DMS53 treated with DMSO at 0.1 percent for 48 hours (cell line): ENCODE results near the gene WDR3.

Experiments
- DNase-seq: peaks from one replicate; lab custom pipeline; 2025; ENCODE audit not compliant: unreplicated experiment; lab: John Stamatoyannopoulos, UW

Gene WDR3

DNA sequence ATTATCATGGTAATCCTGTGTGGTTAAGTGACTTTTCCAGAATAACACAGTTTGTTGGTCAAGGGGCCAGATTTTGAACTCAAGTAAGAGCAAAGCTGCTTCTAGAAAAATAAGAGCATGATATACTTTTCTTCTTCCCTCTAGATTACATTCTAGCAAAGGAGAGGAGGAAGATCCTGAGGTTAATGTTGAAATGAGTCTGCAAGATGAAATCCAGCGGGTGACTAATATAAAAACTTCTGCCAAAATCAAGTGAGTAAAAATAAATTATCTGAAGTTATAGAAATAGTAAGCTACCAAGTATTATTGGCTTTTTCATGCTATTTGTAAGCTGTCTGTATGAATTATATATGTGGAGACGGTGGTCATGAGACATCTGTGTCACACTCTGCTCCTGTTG is 12.8 kb downstream of the WDR3 start:
- no peak for DNase-seq

DNA sequence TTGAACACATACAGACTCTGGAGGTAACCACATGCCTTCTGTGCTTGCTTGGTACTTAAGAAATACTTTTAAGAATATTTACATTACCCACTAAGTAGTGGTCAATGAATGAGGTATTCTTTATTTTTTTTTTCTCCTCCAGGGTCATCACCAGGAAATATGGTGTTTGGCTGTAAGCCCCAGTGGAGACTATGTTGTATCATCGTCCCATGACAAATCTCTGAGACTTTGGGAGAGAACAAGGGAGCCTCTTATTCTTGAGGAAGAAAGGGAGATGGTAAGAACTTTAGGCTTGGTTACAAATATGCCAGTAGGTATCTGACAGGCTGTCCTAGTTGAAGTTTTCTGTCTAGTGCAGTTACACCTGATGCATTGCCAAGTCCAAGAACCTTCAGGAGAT is 22.8 kb downstream of the WDR3 start:
- DNase-seq, result no peak

DNA sequence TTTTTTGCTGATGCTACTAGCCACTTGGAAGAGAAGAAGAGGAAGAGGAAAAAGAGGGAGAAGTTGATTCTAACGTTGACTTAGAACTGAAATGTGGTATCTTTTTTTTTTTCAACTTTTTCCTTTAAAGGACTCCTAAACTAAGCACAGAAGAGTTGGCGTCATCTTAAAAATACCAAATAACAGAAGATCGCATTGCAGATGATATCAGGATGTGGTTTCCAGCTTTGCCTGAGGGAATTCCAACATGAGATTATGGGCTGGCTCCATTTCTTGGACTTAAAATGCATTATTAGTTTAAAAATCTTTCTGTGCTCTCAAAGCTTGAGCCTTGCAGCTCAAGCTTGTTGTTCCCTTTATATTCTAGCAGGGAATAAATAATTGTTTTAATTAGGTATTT is 29.8 kb downstream of the WDR3 start:
- no peak for DNase-seq

DNA sequence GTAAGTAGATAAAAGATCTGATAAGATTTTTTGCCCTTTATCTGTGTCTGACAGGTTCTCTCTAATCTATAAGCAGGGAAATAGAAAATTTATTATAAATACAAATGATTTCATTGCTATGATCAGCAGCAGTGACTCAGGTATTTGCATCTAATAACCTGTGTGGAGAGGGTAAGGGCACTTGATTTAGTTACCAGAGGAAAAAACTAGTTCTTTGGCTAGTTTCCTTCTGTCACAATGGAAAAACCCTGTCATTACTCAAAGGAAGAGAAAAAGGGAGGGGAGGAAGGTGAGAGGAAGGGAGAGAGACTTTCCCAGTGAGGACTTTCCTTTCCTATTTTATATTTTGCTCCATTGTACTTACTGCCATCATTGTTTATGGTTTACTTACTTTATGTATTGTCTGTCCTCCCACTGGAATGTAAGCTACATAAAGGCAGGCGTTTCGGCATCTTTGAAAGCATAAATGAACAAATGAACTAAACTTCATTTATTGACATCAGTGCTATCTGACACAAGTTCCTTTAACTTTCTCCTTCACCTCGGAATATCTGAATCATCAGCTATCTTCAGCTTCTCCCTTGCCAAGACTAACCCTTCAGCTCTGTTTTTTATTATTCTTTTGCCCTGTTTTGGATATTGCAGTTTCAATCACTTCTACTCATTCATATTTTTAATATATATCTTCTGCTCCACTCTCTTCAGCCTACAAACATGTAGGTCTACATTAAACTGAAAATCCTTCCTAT is 34.9 kb downstream of the WDR3 start:
- no peak for DNase-seq

DNA sequence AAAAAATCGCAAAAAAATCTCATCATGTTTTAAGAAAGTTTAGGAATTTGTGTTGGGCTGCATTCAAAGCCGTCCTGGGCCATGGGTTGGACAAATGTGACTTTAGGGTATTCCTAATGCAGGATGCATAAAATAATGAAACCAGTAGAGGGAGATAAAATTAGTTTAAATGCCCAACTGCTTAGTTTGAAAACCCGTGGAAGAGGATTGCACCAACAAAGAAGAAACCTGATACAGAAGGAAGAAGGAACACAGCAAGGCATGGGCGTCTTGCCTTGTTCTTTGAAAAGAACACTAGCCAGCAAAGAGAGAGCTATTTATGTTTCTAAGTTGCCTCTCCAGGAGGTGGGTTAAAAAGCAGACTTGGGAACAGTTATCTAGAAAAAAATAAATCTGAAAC is 37.9 kb downstream of the WDR3 start:
- DNase-seq, result no peak

DNA sequence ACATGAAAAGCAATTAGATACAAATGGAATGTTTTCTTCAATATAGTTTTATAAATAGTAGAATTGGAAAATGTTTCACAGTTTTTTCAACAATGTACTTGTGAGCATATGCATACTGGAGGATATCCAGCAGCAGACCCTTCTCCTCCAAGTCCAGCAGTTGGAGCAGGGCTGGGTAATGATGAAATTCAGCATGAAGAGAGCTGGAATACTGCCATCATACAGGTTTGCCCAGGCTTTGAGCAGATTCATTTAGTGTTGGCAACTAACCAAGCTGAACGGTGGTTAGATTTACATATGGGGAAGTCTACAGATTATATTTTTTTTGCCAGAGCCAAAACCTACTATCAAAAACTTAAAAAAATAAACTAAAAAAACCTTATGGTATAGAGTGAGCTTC is 38.3 kb downstream of the WDR3 start:
- DNase-seq, result no peak

DNA sequence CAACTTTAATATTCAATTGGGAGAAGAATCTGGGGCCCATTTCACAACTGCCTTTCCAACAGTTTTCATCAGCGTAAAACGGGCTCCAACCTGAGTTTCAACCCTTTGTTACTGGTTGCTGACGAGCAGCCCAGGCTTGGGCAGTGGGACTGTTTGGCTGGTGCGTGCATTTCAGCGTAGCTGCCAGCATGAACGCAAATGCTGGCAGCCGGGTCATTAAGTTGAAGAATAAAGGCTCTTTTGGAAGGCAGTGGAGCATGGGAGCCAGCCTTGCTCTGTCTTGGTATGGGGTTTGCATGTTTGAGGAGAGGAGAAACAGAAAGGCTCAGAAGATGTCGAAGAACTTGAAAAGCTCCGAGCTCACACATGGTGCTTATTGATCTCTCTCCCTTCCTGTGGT is 40.7 kb downstream of the WDR3 start:
- no peak for DNase-seq

DNA sequence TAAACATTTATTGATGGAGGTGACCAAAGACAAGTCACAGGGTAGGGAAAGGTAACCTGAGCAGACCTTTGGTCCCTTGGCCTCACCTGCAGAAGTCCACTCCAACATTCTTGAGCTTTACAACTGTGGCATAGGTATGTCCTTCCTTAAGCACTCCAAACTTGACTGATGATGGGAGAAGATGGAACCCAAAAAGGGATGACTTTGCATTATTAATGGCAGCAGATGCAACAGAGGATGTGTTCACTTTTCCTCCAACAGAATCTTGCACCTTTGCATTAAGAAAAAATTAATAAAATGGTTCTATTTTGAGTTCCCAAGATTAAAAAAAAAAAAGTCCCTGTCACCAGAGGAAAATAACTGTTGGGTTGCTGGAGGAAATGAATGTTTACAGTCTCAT is 42.2 kb downstream of the WDR3 start:
- DNase-seq, result no peak

DNA sequence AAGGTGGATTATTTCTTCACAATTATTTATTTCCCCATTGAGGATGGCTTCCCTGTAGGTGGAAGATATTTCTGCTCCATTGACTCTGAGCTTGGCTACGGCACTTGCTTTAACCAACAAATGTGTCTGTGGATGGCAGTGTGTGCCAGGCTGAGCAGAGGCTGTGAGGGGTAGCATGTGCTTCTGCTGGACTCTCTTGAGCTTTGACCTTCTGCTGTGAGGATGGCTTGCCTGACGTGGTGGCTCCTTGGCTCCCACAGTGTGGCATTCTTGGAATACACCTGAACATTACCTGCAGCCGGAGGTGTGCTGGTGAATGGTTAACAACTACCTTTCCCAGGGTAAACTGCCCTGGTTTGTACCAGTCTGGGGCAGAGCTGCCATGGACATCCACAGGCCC is 46.8 kb downstream of the WDR3 start:
- no peak for DNase-seq

DNA sequence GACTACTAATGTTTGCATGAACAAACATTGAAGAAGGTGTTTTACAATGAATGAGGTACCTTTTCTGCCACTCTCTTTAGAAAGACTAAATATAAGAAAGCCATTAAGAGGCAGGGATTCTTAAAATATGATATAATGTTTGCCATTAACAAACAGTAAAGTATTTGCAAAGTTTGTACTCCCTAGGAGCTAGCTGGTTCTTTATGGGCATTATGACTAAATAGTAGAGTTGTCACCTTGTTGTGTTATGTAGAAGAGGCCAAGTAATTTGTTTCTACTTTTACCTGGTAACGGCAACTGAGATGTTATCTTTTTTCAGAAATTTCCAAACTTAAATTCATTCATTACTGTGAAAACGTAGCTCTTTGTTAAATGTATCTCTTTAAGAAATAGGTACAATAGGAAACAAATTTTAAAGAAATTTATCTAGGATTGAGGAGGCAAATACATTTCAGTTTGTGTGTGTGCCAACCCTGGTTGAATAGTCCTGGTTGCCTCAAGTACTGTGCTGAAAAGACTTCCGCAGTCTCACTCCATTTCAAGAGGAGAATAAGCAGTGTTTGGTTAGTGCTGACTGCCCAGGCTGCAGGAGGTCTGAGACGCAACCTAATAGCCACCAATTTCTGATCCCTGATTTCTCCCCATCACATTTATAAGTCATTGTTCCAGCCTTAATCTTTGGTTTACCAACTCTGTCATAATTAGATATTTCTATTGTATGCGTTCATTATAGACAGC is 52.1 kb downstream of the WDR3 start:
- no peak for DNase-seq

DNA sequence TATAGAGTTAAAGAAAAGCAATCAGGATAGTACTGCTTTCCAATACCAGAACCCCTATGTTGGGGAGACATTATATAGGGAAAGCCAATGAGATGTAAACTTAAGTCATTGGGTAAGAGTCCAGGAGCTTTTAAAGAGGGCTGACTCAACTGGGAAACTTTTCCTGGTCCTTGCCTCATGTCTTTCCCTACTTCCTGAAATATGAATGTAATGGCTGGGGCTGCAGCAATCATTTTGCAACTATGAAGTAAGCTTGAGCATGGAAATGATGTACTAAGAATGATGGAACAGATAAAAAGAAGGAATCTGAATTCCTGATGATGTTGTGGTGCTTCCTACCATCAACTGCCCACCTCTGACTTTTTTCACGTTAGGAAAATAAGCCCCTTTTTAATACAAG is 55.7 kb downstream of the WDR3 start:
- DNase-seq, result no peak

DNA sequence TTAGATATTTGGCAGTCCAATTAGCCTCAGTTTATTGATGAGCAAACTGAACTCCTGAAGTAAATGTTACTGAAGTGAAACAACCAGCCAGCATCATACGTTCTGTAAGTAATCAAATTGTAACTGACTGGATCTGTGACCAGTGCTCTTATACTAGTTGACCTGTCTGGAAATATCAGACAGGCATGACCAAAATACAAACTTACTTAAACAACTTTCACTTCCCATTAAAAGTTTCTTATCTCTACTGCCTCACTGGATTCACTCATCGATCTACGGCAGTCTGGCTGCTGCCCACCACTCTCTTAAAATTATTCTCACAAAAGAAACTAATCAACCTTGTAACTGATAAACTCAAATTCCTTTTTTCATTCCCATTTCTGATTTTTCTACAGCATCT is 56.4 kb downstream of the WDR3 start:
- DNase-seq, result no peak

DNA sequence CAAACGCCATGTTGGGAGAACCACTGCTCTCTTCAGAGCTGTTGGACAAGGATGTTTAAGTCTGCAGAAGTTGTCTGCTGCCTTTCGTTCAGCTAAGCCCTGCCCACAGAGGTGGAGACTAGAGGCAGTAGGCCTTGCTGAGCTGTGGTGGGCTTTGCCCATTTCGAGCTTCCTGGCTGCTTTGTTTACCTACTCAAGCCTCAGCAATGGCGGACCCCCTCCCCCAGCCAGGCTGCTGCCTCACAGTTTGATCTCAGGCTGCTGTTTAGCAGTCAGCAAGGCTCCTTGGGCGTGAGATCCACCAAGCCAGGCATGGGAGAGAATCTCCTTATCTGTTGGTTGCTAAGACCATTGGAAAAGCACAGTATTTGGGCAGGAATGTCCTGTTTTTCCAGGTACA is 74.8 kb downstream of the WDR3 start:
- DNase-seq, result no peak

DNA sequence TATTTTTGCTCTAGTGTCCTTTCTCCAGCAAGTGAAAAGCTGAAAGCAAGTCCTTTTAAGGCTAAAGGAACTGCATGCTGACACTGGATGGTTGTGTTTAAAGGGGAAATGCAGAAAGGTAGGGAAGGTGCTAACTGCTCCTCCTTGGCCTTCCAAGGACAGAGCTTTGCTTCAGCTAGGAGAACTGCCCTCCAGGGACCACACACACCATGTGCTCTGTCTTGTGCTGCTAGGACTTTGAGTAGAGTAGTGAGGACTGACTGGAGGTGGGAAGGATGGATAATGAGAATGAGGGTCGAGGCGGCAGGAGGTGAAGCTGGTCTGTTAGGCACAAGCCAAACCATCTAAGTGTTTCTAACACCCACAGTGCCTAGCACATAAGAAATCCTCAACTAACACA is 77.9 kb downstream of the WDR3 start:
- DNase-seq, result no peak

DNA sequence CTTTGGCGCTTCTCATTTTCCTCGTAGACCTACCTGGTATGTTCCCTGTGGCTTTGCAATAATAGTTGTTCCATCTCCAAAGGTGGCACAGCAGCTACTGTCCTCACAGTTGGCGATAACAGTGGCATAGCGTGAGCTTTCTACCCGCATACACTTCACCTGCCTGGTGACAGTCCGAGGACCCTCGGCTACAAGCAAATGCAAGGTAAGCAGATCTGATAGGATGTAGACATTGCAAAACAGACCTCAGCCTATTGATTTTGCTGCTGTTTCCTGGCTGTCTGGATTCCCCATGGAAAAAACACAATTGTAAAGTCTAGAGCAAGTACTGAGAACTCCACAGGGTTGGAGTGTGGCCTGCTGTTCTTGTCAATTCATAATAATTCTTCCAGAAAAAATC is 78.5 kb downstream of the WDR3 start:
- DNase-seq, result no peak

DNA sequence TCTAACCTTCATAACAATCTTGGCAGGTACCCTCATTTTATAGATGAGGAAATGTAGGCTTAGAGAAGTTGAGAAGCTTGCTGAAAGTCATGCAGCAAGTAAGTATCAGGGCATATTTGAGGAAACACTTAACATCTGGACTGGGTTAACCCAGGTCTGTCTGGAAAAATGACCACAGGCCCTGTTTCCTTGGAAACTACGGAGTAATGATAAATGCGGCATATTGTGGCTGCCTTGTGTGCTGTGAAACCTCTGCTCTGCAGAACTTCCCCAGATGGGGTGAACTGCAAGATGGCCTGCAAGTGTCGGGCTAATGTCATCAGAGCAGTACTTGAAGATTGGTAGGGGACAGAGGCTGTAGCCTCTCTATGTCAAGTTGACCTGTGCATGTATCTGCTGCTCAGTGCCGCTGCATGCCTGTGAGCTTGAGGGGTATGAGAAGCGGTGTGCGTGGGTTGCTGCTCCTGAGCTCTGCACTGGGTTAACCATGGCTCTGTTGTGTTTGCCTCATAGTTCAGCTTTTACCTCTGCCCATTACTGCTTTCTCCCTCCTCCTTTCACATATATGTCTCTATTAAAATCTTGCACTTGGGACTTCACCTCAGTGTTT is 83.1 kb downstream of the WDR3 start:
- no peak for DNase-seq

DNA sequence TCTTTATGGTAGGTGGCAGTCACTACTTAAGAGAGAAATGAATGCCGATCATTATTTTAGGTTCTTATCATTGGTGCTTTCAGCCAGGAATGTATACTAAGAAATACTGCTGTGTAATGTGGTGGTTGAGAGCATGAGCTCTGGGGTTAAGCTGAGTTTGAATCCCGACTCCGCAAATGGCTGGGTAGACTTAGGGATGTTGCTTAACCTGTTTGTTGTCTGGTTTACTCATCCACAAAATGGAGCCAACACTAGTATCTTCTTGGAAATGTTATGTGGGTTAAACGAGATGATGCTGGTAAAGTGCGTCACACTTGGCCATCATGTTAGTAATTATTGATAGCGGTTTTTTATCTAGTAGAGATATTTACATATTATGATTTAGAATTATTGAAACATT is 83.8 kb downstream of the WDR3 start:
- DNase-seq, result no peak

DNA sequence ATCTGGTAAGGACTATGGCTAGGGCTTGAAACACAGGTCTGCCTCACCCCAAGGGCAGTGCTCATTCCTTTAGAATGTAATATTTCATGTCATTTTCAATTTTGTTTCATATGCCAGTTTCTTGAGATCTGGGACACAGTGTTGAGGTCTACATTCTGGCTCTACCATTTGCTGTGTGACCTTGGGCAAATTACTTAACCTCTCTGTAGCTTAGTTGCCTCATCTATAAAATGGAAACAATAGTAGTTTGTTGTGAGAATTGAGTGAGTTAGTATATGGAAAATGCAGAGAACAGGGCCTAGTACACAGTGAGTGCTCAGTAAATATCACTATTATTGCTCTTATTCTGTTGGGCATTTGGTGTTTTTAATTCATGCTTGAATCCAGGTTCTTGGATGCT is 84.4 kb downstream of the WDR3 start:
- no peak for DNase-seq
